Natural killer cell treated with Interleukin-12 subunit alpha and Interleukin-12 subunit beta and Interleukin-15 and Interleukin-18, amount 100 ng/mL, for 72 hours (primary cell): Measurements from ENCODE around the gene CCDC106. TPM values are rescaled to one million over a fixed set of nuclear protein-coding genes. Genes with fewer than 3 reads are reported as not detected.

Source experiments
- ATAC-seq, 2 donors: fragments of 150-1000 bp; cut with Tn5 transposase in 1 of 2; sonication (Bioruptor Pico), chemical (Tn5 transposase) in 1 of 2; 2 replicates each; pipeline ENCODE4 v1.10.0; 2021
- DNase-seq: peaks from one replicate; pipeline ENCODE4 v3.0.0; 2022; ENCODE audit warnings: low spot score
- H3K27ac Mint-ChIP-seq, 2 donors: 1 replicate in 1 of 2; 2 replicates in 1 of 2; pipeline ENCODE4 v1.8.0; 2022; ENCODE audit warnings: mixed read lengths in 2 of 2, mild to moderate bottlenecking in 1 of 2, moderate library complexity in 1 of 2
- H3K27me3 Mint-ChIP-seq, 2 donors: 1 replicate in 1 of 2; 2 replicates in 1 of 2; pipeline ENCODE4 v1.8.0; 2022; ENCODE audit warnings: mixed read lengths in 2 of 2
- H3K36me3 Mint-ChIP-seq: one replicate; pipeline ENCODE4 v1.8.0; 2022; ENCODE audit warnings: mixed read lengths
- H3K4me1 Mint-ChIP-seq, 2 donors: 1 replicate in 1 of 2; 2 replicates in 1 of 2; pipeline ENCODE4 v1.8.0; 2022; ENCODE audit warnings: low read depth in 2 of 2, mixed read lengths in 2 of 2, mild to moderate bottlenecking in 1 of 2
- H3K4me3 Mint-ChIP-seq: one replicate; pipeline ENCODE4 v1.8.0; 2022; ENCODE audit warnings: mixed read lengths
- H3K9me3 Mint-ChIP-seq: 2 replicates; pipeline ENCODE4 v1.8.0; 2022; ENCODE audit warnings: mixed read lengths
- total RNA-seq, 2 donors: library from RNA; stranded (reverse); gene quantifications; one replicate each; pipeline ENCODE4 v1.2.3, GENCODE V29; 2022

CCDC106 gene
- total RNA-seq, 2 donors from 2014 or later = 1.9 to 3.3 TPM

DNA sequence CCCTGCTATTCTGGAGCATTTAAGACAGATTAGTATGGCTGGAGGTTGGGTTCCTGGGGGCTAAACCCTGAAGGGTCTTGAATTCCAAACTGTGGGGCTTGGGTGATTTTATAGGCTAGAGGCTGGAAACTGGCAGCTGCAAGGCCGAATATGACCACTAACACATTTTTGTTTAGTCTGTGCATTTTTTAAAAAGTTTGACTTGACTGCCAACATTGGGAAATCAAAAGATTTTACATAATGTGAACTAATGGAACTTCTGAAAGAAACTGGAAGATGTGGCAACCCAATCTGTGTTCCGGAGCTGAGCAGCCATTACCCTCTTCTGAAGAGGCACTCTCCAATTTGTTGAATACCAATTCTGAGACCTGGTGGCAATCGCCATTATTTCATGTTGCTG lies 28.7 kb upstream of the CCDC106 start:
- H3K4me1 Mint-ChIP-seq = peaks cover 22% of the 10 kb centered on the region in 2 donors
- H3K27me3 Mint-ChIP-seq = no peaks in the 10 kb centered on the region
- no peak for ATAC-seq
- no peak for DNase-seq
- H3K27ac Mint-ChIP-seq = peak overlapping the region in 1 of 2 donors; percentile 36
- no peaks in the 10 kb centered on the region for H3K9me3 Mint-ChIP-seq
- no peak overlapping the region for H3K4me3 Mint-ChIP-seq
- peaks cover 4% of the 10 kb centered on the region for H3K36me3 Mint-ChIP-seq

DNA sequence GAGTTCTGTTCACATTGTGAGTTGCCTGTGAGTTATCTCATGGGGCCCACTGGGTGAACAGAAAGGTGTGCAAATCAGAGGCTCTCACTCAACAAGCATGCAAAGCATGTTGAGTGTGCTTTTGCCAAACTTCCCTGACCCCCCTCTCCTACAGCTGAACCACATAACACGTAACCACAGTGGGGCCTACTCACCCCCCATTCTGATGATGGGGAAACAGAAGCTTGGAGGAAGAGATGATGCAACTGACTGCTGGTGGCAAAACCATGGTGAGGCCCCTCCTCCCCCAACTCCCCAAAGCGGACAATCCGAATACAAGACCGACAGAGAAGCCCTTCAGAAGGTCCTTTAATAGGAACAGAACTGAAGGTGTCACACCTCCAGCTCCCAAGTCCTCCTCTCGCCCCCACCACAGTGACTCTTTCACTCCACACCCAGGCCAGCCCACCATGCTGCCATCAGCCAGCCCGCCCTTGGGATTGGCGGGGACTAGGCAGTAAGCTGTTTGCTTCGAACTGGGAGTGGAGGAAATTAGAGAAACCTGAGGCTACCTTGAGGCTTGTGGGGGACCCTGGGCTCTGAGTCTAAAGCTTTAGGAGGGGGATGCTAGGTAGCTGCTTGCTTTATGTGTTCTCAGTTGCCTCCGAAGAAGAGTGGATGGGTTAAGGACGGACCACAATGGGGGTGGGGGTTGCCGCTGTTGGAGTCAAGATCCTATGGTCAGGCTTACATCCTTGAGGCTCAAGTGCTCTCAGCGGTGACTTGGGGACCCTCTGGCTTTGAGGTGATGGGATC lies 27.4 kb upstream of the CCDC106 start:
- Mint-ChIP-seq H3K27ac (peak overlapping the region in 1 of 2 donors; percentile 36), H3K4me3 (no peak overlapping the region), H3K9me3 (no peaks in the 10 kb centered on the region), H3K27me3 (no peaks in the 10 kb centered on the region), H3K36me3 (peaks cover 4% of the 10 kb centered on the region), H3K4me1 (peaks cover 28 to 32% of the 10 kb centered on the region in 2 donors)
- no peak for DNase-seq
- no peak for ATAC-seq

- Mint-ChIP-seq H3K4me3 (no peak overlapping the region), H3K27me3 (no peaks in the 10 kb centered on the region), H3K27ac (no peak overlapping the region), H3K36me3 (peaks cover 4% of the 10 kb centered on the region), H3K4me1 (peaks cover 31 to 32% of the 10 kb centered on the region in 2 donors), H3K9me3 (no peaks in the 10 kb centered on the region)
- no peak for DNase-seq
- ATAC-seq = no peak
These were observed 26.8 kb upstream of the CCDC106 start for GRCh38 chr19:55621205-55621672.

DNA sequence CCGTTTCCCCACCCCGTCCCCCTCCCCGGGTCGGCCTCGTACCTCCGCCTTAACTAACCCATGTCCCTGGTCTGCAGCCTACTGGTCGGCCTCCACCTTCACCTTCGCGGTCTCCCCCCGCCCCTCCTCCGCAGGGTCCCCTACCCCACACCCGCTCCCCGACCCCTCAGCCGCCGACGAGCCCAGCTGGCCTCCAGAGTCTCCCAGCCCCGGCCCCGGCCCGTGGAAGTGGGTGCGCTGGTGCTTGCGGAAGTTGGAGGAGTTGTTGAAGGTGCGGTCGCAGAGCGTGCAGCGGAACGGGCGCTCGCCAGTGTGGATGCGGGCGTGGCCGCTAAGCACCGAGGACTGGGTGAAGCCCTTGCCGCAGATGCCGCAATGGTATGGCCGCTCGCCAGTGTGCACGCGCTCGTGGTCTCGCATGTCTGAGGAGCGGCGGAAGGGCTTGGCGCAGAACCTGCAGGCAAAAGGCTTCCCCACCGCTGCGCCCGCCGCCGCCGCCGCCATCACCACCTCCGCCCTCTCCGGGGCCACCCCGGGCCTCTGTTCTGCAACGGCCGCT lies 26.3 kb upstream of the CCDC106 start:
- Mint-ChIP-seq H3K27ac (no peak overlapping the region), H3K9me3 (no peaks in the 10 kb centered on the region), H3K27me3 (no peaks in the 10 kb centered on the region), H3K36me3 (peaks cover 4% of the 10 kb centered on the region), H3K4me3 (no peak overlapping the region), H3K4me1 (peaks cover 32 to 36% of the 10 kb centered on the region in 2 donors)
- ATAC-seq = no peak
- DNase-seq = no peak

GRCh38 chr19:55622242-55622969 lies 25.6 kb upstream of the CCDC106 start:
- Mint-ChIP-seq H3K27ac (no peak overlapping the region), H3K4me3 (no peak overlapping the region), H3K4me1 (peaks cover 29 to 39% of the 10 kb centered on the region in 2 donors), H3K9me3 (no peaks in the 10 kb centered on the region), H3K27me3 (no peaks in the 10 kb centered on the region), H3K36me3 (peaks cover 2% of the 10 kb centered on the region)
- DNase-seq (no peak), ATAC-seq (no peak)

DNA sequence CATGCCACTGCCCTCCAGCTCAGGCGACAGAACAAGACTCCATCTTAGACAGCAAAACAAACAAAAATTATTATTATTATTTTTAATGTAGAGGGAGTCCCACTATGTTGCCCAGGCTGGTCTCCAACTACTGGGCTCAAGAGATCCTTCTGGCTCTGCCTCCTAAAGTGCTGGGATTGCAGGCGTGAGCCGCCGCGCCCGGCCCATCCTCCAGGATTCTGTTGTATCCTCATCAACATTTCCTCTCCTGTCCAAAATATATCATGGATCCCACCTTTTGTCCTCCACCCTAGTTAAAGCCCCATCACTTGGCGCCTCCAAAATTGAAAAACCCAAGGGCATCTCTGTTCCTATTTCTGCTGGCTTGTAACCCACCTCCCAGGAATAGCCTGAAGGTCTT lies 24.9 kb upstream of the CCDC106 start:
- Mint-ChIP-seq H3K36me3 (no peaks in the 10 kb centered on the region), H3K9me3 (no peaks in the 10 kb centered on the region), H3K27ac (peak overlapping the region; percentile 73 to 87), H3K4me3 (no peak overlapping the region), H3K27me3 (peaks cover 0 to 2% of the 10 kb centered on the region in 2 donors), H3K4me1 (peaks cover 28 to 39% of the 10 kb centered on the region in 2 donors)
- no peak for ATAC-seq
- no peak for DNase-seq

- peaks cover 0 to 3% of the 10 kb centered on the region in 2 donors for H3K27me3 Mint-ChIP-seq
- DNase-seq (no peak), ATAC-seq (no peak)
- no peaks in the 10 kb centered on the region for H3K36me3 Mint-ChIP-seq
- H3K27ac Mint-ChIP-seq = peak overlapping the region; percentile 73 to 87
- peak overlapping the region; percentile 69 for H3K4me3 Mint-ChIP-seq
- peaks cover 28 to 39% of the 10 kb centered on the region in 2 donors for H3K4me1 Mint-ChIP-seq
- no peaks in the 10 kb centered on the region for H3K9me3 Mint-ChIP-seq
These were observed 24.5 kb upstream of the CCDC106 start for GRCh38 chr19:55623561-55623960.

DNA sequence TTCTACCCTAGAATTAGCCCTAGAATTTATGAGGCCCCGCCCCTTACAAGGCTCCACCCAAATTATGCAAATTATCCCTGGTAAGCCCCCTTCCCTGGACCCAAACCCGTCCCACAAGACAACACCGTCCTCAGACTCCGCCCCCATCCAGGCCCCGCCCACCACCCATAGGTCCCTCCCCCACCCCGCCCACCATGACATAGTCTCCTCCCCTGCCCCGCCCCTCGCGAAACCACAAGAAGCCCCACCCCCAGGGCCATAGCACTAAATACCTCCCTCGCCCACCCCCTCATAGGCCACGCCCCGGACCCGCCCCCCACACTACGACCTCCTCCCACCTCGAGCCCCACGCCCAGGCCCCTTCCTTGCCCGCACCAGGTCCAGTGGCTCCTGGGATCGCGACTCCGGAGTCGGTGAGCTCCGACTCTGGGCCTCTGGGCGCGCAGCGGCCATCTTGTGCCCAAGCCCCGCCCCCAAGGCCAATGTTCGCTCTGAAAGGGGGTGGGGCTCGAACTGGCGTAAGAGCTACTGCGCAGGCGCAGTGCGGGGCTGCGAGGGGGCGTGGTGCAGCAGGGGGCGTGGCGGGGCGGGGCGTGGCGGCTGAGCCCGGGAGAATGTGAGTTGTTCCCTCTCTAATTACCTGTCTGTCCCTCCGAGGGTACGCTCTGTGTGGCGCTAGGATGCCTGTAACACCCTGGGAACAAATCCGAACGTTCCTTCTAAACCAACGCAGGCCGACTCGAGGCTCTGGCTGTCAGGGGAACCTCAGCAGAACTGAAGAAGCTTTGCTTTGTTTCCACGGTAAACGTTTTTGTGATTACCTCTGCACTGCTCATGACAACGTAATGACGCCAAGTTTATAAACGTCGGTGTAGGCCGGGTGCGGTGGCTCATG lies 23.7 kb upstream of the CCDC106 start, which contains the start of gene ZNF784:
TSS of gene ZNF784 (minus strand) at position 458 of the 895 bp plus-strand sequence. CDS start at position 453, 5 bp downstream.
- H3K4me3 Mint-ChIP-seq = peak within 1 kb of the TSS; percentile 69
- peaks cover 28 to 39% of the 10 kb centered on the region in 2 donors for H3K4me1 Mint-ChIP-seq
- peak; percentile 95 for DNase-seq
- H3K27ac Mint-ChIP-seq = peak within 1 kb of the TSS; percentile 73 to 87
- H3K9me3 Mint-ChIP-seq = no peaks in the 10 kb centered on the region
- H3K36me3 Mint-ChIP-seq = no peaks in the 10 kb centered on the region
- ATAC-seq = peak; percentile 91 to 95
- H3K27me3 Mint-ChIP-seq = peaks cover 0 to 3% of the 10 kb centered on the region in 2 donors

- peaks cover 28 to 38% of the 10 kb centered on the region in 2 donors for H3K4me1 Mint-ChIP-seq
- no peak for DNase-seq
- peak overlapping the region; percentile 73 to 87 for H3K27ac Mint-ChIP-seq
- no peak for ATAC-seq
- H3K9me3 Mint-ChIP-seq = no peaks in the 10 kb centered on the region
- H3K27me3 Mint-ChIP-seq = peaks cover 0 to 3% of the 10 kb centered on the region in 2 donors
- peak overlapping the region; percentile 69 for H3K4me3 Mint-ChIP-seq
- no peaks in the 10 kb centered on the region for H3K36me3 Mint-ChIP-seq
These were observed 23.0 kb upstream of the CCDC106 start for GRCh38 chr19:55625004-55625326.

- Mint-ChIP-seq H3K27me3 (peaks cover 0 to 3% of the 10 kb centered on the region in 2 donors), H3K36me3 (no peaks in the 10 kb centered on the region), H3K4me1 (peaks cover 20 to 27% of the 10 kb centered on the region in 2 donors), H3K9me3 (no peaks in the 10 kb centered on the region), H3K4me3 (peak overlapping the region; percentile 39), H3K27ac (peak overlapping the region in 1 of 2 donors; percentile 10)
- DNase-seq (no peak), ATAC-seq (peak in 1 of 2 donors; percentile 31)
These were observed 21.7 kb upstream of the CCDC106 start for GRCh38 chr19:55626350-55626749.

- Mint-ChIP-seq H3K27me3 (peaks cover 0 to 5% of the 10 kb centered on the region in 2 donors), H3K4me3 (no peak overlapping the region), H3K4me1 (peaks cover 35 to 38% of the 10 kb centered on the region in 2 donors), H3K36me3 (peaks cover 11% of the 10 kb centered on the region), H3K9me3 (no peaks in the 10 kb centered on the region), H3K27ac (peak overlapping the region in 1 of 2 donors; percentile 26)
- ATAC-seq (peak; percentile 63 to 67), DNase-seq (peak; percentile 91)
These were observed 15.6 kb upstream of the CCDC106 start for GRCh38 chr19:55632463-55632834.

DNA sequence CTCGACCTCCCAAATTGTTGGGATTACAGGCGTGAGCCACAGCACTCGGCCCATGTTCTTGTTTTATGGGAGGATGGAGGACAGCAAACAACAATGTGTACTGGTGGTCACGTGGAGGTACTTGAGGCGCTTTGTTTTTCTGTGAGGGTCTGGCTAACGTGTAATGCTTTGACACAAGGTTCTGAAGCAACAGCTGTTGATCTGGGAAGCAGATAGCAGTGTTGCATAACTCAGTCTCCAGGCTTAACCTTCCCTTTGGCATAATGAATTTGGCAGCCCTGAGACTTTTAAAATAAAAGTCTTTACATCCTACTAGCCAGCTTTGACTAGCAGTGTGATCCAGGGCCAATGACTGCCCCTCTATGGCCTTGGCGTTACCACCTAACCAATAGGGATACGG lies 14.2 kb upstream of the CCDC106 start:
- H3K27ac Mint-ChIP-seq = peak overlapping the region in 1 of 2 donors; percentile 99
- H3K36me3 Mint-ChIP-seq = peaks cover 17% of the 10 kb centered on the region
- H3K27me3 Mint-ChIP-seq = peaks cover 0 to 2% of the 10 kb centered on the region in 2 donors
- H3K9me3 Mint-ChIP-seq = no peaks in the 10 kb centered on the region
- H3K4me1 Mint-ChIP-seq = peaks cover 43 to 46% of the 10 kb centered on the region in 2 donors
- no peak for ATAC-seq
- no peak for DNase-seq
- H3K4me3 Mint-ChIP-seq = peak overlapping the region; percentile 96

DNA sequence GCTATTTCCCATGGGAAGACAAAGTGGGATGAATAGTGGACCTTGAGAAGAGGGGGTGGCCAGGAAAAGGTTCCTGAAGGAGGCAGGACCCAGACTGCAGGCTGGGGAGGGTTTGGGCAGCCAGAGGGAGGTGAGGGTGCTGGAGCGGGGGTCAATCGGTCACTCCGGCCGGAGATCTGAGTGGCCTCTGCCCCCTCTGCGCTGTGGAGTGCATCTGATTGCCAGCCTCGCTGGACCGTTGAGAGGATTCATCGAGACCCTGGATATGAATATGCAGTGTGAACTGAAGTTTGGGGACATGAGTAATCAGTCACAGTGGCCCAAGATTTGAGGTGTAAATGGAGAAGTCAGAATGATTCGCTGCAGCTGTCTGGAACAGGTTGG lies 12.7 kb upstream of the CCDC106 start:
- peak overlapping the region; percentile 99 to 100 for H3K27ac Mint-ChIP-seq
- peaks cover 53% of the 10 kb centered on the region in 2 donors for H3K4me1 Mint-ChIP-seq
- H3K36me3 Mint-ChIP-seq = peaks cover 17% of the 10 kb centered on the region
- no peaks in the 10 kb centered on the region for H3K9me3 Mint-ChIP-seq
- H3K4me3 Mint-ChIP-seq = peak overlapping the region; percentile 96
- H3K27me3 Mint-ChIP-seq = peaks cover 0 to 2% of the 10 kb centered on the region in 2 donors
- DNase-seq = peak; percentile 55
- peak in 1 of 2 donors; percentile 48 for ATAC-seq
